GM12864 (cell line): Measurements from ENCODE around the gene SLC6A3.

Experiments used
- DNase-seq: peaks from one replicate; pipeline ENCODE4 v3.0.0-alpha.2; 2011; ENCODE audit warnings: low read depth
- H3K4me3 ChIP-seq: 2 replicates; pipeline ENCODE4 v1.5.1; 2011; ENCODE audit warnings: mild to moderate bottlenecking, low read depth, low read length, control low read depth
- TF ChIP-seq, protein P1 (sequence below): IDR thresholded peaks from 2 replicates; pipeline ENCODE4 v1.5.1; 2011; ENCODE audit warnings: low read depth, mild to moderate bottlenecking, moderate library complexity, low read length, control low read depth, inconsistent platforms; ENCODE audit errors: missing control alignments

The SLC6A3 gene

DNA sequence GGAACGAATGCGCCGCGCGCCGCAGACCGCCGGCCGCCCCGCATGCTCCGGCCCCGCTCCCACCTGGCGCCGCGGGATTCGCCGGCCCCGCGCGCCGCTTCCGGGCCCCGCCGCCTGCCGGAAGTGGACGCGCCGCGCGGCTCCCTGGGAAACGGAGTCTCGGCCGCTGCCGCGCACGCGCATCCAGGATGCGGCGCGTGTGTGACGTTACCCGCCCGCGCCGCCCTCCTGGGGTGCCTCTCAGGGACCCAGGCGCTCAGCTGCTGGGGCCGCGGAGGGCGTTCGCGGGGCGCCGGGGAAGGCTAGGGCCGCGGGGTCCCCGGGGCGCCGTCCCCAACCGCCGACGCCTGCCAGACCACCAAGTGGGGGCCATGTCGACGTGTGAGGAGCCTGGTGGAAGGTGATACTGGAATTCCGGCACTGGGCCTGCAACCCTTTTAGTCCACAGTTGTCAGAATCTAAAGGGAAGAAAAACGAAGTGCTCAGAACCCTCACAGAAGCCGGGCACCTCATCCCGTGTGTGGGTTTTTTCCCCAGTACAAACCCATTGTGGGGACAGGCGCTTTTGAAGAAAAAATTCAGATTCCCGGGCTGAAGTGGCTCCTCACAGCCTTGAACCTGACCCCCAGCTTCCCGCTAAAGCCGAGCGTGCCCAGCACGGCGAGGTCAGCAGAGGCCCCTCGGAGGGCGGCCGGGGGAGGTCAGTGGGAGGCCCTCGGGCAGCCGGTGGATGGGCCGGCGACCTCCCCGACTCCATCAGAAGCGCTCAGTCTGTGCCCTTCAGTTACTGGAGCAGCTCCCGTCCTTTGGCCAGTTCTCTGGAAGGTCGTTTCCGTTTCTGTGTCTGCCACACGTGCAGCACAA, 100.0 kb downstream of the SLC6A3 start, which contains the start of gene CLPTM1L:
CLPTM1L (minus strand) TSS at position 125 of the 864 bp plus-strand sequence. CDS start 258 bp downstream, outside the sequence.
- DNase-seq: peak; percentile 55
- peak within 1 kb of the TSS; percentile 85 for H3K4me3 ChIP-seq
- TF ChIP-seq, protein P1, sequence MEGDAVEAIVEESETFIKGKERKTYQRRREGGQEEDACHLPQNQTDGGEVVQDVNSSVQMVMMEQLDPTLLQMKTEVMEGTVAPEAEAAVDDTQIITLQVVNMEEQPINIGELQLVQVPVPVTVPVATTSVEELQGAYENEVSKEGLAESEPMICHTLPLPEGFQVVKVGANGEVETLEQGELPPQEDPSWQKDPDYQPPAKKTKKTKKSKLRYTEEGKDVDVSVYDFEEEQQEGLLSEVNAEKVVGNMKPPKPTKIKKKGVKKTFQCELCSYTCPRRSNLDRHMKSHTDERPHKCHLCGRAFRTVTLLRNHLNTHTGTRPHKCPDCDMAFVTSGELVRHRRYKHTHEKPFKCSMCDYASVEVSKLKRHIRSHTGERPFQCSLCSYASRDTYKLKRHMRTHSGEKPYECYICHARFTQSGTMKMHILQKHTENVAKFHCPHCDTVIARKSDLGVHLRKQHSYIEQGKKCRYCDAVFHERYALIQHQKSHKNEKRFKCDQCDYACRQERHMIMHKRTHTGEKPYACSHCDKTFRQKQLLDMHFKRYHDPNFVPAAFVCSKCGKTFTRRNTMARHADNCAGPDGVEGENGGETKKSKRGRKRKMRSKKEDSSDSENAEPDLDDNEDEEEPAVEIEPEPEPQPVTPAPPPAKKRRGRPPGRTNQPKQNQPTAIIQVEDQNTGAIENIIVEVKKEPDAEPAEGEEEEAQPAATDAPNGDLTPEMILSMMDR: no peak

DNA sequence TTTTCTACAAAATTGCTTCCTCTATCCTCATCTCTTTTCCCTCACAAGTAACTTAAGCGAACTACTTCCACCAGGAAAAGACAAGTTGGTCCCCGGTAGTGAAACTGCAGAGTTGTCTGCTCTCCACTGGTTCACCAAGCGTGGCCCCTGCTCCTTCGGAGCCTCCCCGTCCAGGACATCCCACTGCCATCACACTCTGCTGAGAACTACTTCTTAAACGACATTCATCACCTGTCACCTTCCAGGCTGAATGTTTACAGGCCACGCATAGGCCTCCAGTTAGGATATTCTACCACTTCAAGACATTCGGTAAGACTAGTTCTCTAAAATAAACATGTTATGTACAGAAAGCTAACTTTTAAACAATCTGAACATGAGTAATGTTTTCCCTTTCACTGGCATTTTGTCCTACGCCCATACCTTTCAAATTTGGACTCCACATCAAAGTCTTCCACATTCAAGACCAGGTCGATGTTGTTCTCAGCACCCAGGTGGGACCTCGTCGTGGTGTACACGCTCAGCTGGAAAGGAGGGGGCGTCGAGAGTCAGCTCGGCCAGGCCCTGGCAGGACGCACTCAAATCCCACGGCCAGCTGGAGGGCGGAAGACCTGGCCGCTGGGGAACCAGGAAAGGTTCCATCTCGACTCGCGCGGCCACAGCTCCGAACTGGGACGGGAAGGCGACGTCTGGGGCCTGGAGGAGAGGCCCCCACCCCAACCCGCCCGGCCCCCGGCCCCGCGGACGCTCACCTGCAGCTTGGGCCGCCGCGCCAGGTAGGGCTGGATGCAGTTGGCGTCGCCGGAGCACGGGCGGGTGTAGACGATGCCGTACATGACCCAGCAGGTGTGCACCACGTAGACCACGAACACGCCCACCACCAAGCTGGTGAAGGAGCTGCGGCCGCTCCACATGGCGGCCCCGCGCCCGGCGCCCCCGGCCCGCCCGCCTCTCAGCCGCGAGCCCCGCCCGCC, 101.0 kb downstream of the SLC6A3 start:
- TF ChIP-seq, protein P1: no peak
- H3K4me3 ChIP-seq: peak overlapping the region; percentile 85
- DNase-seq: no peak

DNA sequence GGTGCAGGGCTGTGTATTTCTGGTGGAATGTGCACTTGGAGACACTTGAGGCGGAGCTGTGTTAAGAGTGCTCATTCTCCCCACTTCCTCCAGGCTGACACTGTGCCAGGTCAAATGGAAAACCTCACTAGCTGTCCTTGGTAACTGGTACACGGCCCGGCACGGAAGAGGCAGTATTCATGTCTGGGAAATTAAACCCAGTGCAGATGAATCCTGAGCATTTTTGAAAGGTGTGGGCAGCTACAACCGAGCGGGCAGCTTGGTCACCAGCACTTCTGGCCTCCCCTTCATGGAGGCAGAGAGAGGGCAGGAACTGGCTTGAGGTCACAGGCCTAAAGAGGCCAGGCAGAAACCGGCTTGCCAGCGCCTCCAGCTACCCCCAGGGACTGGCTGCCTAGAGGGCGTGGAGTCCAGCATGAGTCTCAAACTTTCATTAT, 101.9 kb downstream of the SLC6A3 start:
- DNase-seq: no peak
- peak overlapping the region; percentile 85 for H3K4me3 ChIP-seq
- TF ChIP-seq, protein P1: no peak
